Activated CD8-positive, alpha-beta memory T cell treated with anti-CD3 and anti-CD28 coated beads for 4 hours (primary cell): ENCODE measurements around the gene SUSD4.
"Not testable (repeated sequence)": the region's sequence is repeated elsewhere in the genome, so short reads cannot be mapped to it uniquely, and the experiment has no call there.

Source experiments
- DNase-seq, 2 donors: peaks; one replicate each; pipeline ENCODE4 v3.0.0-alpha.2; 2020; ENCODE audit warnings: low read depth in 2 of 2

Gene SUSD4, protein sequence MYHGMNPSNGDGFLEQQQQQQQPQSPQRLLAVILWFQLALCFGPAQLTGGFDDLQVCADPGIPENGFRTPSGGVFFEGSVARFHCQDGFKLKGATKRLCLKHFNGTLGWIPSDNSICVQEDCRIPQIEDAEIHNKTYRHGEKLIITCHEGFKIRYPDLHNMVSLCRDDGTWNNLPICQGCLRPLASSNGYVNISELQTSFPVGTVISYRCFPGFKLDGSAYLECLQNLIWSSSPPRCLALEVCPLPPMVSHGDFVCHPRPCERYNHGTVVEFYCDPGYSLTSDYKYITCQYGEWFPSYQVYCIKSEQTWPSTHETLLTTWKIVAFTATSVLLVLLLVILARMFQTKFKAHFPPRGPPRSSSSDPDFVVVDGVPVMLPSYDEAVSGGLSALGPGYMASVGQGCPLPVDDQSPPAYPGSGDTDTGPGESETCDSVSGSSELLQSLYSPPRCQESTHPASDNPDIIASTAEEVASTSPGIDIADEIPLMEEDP

DNA sequence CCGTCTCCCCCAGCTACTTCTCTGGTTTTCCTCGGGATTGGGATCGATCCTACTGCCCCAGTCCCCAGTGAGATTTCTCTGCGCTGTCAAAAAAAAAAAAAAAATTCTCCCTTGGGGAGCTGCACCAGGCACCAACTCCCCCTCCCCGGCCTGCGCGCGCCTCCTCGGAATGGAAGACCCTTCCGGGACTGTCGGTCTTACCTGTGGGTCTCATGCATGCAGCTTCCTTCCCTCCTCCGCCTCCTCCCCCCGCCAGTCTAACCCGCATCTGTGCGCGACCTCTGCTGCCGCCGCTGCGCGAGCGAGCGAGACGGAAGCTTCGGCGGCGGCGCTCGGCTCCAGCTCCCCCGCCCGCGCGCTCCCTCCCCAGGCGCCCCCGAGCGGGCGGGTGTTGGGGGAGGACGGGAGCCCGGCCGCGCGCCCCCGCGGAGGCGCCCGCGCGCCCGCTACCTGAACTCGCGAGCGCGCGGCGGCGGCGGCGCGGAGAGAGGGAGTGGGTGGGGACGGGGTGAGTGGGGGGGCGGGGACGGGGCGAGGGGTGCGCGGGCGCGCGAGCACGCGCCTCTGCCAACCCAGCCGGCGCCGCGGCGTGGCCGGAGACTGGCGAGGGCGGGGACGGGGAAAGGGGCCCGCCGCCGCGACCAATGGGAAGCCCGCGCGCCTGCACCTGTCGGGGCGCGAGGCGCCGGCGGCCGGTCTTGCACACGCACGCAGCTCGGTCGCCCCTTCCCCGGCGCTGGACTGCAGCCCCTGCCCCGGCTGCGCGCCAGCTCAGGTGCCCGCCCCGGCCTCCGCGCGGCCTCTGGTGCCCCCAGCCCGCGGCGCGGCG, at the start of gene SUSD4:
TSS of gene SUSD4 (minus strand) at position 321 of the 829 bp plus-strand sequence. CDS start 751 bp downstream, outside the sequence.
- DNase-seq: peak; percentile 29 to 41

DNA sequence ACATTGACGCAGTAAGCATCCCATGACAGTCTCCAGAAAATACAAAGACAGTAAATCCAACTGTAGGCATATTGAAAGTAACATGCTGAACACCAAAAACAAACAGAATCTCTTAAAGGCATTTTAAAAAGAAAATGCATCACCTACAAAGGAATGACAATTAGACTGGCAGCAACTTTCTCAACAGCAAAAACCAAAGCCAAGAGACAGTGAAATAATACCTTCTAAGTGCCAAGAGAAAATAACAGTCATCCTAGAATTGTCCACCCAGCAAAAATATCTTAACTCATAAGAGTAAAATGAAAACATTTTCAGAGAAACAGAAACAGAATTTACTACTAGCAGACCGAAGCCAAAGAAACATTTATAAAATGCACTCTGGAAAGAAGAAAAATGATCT, 49.2 kb upstream of the SUSD4 start:
- DNase-seq: no peak

DNA sequence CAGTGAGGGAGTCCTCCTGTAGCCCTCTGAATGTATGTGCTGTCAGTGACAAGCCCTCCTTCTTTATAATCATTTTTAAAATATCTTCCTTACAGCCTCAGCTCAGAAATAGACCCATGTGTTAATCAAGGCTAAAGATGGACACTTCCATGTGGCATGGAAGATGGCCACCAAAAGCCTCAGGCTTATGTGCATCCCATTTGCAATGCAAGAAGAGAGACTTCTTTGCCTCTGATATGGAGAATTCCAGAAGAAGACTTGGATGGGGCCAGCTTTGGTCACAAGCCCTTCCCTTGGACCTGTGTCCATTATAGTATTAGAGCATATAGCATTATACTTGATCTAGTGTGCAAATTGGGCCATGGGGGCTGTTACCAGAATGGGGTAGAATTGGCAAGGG, 47.7 kb upstream of the SUSD4 start:
- no peak for DNase-seq

DNA sequence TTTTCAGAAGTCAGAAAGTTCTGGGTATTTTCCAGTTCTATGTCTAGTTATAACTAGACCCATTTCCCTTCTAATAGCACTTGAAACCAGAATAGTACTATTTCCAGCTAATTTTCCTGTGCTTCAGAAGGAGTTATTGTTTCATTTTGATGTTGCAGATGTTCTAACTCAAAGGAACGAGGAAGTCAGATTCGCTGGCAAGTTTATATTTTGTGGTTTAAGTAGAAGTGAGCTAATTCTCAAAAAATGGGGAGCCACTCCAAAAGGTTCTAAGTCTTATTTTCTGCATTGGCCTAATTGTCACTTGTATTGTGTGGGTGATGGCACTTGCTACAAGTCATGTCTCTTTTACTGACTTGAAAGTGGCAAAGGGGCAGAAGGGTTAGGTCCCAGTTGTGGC, 47.3 kb upstream of the SUSD4 start:
- DNase-seq: no peak

DNA sequence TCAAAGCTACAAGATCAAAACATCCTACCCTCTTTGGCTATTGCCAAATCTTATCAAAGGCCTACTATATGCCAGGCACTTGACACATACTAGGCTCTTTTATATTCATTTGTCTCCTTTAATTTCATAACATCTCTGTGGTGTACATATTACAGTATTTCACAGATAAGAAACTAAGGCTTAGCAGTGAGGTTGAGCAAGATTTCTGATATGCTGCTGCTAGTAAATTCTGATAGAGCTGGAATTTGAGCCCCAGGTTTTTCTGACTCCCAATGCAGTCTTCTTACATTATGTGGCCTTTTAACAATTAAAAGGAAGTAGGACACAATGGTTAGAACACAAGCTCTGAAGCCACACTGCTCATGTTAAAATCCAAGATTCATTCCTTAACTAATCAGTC, 46.1 kb upstream of the SUSD4 start:
- DNase-seq: no peak

DNA sequence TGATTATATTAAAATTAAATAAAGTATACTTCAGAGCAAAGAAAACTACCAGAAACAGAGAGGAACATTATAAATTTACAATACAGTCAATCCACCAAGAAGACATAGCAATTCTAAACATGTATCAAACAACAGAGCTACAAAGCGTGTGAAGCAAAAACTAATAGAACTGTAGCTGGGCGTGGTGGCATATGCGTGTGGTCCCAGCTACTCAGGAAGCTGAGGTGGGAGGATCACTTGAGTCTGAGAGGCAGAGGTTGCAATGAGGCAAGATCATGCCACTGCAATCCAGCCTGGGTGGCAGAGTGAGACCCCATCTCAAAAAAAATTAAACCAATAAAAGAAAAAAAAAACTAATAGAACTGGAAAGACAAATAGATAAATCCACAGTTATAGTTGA, 41.5 kb upstream of the SUSD4 start:
- DNase-seq: no peak

DNA sequence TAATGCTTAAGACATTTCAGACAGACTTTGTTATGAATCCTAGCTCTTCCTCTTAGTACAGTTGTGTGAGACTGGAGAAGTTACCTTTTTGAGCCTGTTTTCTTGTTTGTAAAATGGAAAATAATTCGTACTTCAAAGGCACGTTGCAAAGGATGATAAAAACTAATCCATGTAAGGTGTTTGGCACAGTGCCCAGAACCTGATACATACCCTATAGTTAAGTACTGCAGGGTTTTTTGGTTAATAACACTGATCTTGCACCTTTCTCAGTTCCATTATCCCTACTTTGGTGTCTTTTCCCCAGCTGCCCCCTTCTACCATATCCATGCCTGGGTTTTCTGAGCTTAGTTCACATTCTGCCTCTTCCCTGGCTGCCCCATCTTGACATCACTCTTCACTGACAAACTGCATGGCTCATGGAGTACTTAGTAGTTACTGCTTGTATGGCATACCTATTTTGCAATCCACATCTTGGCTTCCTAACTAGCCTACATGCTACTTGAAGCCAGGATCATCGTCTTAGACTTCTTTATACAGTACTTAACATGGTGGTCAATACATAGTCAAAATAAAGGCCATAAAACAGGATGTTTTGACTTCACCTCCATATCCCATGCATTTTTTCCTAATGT, 39.3 kb upstream of the SUSD4 start:
- DNase-seq: no peak

DNA sequence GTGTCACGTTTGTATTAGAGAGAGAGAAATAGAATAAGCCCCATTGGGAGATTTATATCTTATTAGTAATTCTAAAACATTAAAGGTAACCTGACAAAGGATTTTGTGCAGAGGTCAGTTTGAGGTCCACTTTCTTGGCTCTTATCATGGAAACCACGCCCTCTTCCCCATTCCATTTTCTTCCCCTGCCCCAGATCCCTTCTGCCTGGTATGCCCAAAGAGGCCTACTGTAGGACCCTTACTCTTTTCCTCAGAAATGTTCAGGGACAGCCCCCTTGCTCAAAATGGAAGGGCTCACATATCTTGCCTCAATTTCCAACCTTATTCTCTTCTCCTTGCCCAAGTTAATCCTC, 38.8 kb upstream of the SUSD4 start:
- no peak for DNase-seq

DNA sequence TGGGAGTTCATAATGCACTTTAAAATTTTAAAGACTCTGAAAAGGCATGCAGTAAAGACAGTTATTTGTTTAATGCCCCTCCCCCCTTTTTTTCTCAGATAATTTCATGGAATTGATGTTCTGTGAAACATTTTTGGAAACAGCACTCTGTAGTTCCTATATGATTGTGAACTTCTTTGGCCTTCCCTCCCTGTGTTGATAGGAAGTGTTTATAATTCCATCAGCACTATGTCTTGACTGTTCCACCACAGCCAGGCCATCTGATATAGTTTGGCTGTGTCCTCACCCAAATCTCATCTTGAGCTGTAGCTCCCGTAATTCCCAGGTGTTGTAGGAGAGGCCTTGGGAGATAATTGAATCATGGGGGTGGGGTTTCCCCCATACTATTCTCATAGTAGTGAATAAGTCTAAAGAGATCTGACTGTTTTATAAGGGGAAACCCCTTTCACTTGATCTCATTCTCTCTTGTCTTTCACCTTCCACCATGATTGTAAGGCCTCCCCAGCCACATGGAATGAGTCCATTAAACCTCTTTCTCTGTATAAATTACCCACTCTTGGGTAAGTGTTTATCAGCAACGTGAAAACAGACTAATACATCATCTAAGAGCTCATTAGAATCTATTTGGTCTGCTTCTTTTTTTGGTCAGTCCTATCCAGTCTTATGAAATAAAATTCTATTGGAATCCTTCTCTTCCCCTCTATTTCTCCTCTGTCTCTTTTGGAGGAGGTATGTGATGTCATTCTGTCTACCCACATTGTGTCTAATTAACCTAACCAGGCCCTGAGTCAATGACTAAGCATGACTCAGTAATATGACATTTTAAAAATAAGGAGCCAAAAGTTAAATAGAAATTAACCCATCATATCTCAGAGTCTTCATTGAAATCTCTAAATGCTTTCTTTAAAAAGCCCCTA, 38.2 kb upstream of the SUSD4 start:
- DNase-seq: no peak

DNA sequence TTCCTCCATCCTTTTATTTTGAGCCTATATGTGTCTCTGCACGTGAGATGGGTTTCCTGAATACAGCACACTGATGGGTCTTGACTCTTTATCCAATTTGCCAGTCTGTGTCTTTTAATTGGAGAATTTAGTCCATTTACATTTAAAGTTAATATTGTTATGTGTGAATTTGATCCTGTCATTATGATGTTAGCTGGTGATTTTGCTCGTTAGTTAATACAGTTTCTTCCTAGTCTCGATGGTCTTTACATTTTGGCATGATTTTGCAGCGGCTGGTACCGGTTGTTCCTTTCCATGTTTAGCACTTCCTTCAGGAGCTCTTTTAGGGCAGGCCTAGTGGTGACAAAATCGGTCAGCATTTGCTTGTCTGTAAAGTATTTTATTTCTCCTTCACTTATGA, 35.4 kb upstream of the SUSD4 start:
- not testable (repeated sequence) for DNase-seq

DNA sequence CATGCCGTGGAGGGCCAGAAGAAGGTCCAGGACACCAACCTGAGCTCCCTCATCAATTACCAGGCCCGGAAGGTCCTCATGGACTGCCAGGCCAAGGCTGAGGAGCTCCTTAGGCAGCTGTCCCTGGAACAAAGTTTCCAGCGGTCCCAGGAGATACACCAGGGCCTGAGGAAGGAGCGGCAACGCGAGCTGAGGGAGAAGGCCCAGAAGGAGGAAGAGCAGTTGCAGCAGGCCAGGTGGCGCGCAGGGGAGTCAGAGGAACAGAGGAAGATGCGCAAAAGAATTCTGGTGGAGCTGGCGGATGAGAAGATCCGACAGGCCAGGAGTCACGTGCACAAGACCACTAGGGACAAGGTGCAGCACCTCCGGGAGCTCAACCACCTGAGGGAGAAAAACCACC, 30.7 kb upstream of the SUSD4 start:
- no peak for DNase-seq

DNA sequence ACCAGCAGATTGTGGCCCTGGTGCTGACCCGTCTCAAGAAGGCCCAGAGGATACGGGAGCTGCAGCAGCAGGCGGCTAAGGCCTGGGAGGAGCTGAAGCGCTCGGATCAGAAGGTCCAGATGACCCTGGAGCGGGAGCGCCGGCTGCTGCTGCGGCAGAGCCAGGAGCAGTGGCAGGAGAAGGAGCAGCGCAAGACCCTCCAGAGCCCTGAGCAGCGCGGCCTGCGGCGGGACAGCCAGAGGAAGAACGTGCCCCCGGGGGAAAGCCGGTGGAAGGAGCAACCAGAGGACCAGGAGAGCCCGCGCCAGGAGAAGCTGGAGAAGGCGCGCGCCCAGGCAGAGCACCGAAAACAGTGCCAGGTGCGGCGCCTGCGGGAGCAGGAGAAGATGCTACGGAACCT, 30.3 kb upstream of the SUSD4 start:
- no peak for DNase-seq

DNA sequence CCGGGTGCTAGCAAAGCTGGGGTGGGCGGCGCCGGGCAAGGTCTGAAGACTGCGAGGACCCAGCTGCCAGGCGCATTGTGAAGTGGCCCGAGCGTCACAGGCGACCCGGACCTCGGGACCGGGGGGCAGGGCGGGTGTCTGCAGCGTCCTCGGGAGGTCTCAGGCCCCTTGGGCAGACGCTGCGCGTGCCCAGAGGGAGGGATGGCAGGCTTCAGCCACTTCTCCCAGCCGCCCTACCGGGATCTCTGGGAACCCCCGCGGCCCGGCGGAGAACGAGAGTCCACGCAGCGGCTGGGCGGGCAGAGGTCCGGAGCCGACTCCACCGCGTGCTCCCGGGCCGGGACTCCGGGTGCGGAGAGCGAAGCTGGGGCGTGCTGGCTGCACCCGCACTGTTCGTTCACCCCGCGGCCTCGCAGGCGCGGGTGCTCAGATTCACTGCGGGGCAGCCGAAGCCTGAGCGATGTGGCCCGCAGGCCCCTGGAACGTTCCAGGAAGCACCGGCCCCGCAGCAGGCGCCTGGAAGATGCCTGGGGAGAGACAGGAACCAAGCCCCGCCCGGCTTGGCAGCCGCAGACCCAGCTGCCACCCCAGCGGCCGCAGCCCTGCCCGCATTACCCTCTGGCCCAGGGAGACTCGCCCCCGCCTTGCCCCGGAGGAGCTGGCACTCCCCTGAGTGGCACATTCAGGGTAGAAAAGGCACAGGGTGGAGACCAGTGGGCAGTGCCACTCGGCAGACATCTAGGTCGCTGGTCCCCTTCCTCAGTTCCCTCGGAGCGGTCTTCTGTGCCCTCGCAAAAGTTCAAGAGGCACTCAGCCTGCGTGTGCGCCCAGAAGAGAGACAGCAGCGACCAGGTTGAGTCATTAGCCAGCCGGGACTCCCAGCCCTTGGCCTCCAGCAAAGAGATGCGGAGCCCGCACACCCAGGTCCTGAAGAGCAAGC, 29.6 kb upstream of the SUSD4 start, which contains the start of gene CCDC185:
TSS of gene CCDC185 (plus strand) at position 141 of the 940 bp plus-strand sequence. CDS start at position 202, 61 bp downstream.
- DNase-seq: no peak

DNA sequence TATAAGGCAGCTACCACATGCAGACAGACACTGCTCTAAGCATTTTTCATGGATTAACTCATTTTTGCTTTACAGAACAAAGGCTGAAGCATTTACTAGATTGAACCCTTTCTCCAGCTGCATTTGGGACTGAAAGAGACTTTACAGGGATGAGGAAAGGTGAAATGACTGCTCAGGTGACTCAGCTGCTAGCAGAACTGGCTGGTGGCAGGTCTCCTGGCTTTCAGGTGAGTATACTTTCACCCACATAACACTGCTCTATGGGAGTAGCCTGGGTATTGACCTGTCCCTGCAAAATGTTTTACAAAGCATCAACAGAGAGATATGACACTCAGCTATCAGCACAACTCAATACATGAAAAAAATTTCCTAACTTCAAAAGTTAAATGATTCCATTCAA, 26.6 kb upstream of the SUSD4 start:
- DNase-seq: no peak

DNA sequence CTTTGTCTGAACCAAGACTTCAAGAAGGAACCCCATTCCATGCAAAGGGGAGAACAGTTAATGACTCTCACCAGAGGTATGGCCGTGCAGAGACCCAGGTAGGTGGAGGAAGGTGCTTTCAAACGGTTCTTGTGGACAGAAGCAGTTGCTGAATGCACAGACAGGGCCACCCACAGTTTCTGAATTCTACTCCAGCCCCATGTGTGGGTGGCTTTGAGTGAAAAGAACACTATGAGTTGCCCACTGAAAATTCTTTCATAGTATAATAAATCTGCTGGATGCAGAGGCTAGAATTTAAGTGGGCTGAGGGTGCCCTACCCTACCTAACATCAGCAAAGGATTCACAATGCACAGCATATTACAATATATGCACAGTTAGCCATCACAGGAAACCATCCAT, 22.0 kb upstream of the SUSD4 start:
- DNase-seq: no peak

DNA sequence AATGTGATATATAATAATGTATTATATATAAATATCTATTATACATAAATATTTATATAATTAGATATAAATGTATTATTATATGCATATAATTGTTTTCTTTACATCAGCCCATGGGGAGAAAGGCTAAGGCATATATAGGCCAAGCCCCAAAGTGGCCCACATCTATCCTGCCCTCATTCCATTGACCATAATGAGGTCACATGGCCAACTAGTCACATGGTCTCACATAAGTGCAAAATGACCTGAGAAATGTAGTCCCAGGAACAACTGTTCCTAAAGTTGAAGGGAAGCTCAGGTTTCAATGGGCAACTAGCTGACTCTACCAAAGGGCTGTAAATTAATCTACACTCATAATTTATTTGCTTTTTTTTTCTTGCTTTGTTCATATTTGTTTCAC, 14.8 kb upstream of the SUSD4 start:
- DNase-seq: no peak

DNA sequence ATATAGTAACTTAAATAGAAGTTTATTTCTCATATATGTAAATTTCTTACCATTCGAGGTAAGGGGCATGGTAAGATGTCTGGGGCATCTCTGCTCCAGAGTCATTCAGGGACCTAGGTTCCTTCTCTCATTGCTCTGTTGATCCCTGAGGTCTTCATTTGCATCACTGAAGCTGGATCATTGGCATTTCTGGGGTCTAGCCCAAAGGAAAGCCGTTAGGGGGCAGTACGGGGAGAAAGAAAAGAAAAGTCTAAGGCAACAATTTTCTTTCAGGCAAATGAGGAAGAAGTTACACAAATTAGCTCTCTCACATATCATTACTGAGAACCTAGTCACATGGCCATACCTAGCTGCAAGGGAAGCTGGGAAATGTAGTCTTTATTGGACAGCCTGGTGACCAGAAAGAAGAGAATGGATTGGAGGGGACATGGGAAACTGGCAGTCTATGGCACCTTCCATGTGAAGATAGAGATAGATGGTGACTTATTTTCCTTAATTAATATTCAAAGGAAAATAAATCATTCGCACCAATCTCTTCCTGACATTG, 10.2 kb upstream of the SUSD4 start:
- DNase-seq: no peak

DNA sequence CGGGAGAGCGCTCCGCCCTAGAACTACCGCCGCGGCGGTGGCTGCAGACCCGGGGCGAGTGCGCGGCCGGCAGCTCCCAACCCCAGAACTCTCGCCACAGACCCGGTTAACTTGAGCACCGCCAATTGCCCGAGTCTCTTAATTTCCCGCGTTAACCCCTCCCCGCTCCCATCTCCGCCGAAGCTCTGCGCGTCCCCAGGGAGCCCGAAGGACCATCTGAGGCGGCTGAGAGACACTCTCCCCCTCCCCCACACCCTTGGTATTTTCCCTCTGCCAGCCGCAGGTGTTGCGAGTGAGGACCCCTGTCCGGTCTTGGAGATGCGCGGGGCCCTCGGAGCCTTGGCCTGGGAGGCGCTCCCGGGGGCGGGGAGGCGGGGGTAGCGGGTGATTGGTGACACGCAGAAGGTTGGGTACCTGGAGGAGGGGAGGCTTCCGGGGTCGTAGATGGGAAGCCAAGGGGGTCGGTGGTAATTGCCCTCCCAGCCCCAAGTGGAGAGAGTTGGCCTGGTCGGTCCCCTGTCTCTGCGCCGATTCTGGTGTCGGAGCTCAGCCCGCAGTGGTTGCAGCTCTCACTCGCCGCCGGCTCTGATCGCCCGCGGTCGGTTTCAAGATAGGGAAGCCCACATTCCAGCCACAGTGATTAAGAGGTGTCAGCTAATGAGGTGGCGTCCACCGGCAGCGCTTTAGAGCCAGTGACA, 858 bp upstream of the SUSD4 start:
- no peak for DNase-seq
